EL (cell line): ENCODE measurements around the gene TMEM59.
A peak's percentile ranks its signal among the peaks of the same experiment; 100 is the strongest.
"Not testable (repeated sequence)": the region's sequence is repeated elsewhere in the genome, so short reads cannot be mapped to it uniquely, and the experiment has no call there.

Experiments
- DNase-seq: peaks from one replicate; pipeline ENCODE4 v3.0.0-alpha.2; 2016

TMEM59 gene

DNA sequence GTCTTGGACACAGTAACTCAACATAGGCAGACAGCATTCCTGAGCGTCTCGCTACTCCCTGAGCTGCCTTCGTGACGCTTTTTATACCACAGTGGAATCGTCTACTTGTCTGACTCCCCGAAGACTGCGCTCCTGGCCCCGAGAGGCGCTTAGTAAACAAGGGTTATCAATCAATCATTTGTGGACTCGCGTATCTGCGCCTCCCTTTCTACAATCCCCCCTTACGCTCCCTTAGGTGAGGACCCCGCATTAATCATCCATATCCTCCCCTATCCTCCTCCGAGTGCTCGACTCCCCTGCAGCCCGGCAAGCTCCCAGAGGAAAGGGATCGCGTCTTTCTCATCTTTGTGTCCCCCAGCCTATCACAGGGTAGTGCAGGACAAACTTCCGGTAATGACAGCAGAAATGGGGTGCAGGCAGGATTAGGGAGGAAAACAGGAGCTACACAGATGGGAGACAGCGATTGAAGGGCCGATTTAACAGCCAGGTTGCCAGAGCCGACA lies 522 bp downstream of the TMEM59 start:
- DNase-seq = peak; percentile 63

- DNase-seq = peak; percentile 8
Measured at GRCh38 chr1:54051933-54052430, 1.0 kb downstream of the TMEM59 start.

DNA sequence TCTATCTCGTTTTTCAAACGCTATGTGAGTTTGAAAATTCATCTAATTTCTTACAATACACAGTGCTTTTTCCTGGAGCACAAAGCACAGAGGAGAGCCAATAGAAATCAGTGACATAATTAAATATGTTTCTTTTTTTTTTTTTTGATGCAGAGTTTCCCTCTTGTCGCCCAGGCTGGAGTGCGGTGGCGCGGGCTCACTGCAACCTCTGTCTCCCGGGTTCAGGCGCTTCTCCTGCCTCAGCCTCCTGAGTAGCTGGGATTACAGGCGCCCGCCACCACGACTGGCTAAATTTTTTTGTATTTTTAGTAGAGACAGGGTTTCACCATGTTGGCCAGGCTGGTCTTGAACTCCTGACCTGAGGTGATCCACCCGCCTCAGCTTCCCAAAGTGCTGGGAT lies 2.6 kb downstream of the TMEM59 start:
- DNase-seq = not testable (repeated sequence)

- DNase-seq = no peak
Measured at GRCh38 chr1:54047384-54048305, 5.4 kb downstream of the TMEM59 start.

GRCh38 chr1:54046671-54047383 lies 6.2 kb downstream of the TMEM59 start:
- DNase-seq = no peak

- DNase-seq = no peak
Measured at GRCh38 chr1:54045496-54045895, 7.5 kb downstream of the TMEM59 start.

- no peak for DNase-seq
Measured at GRCh38 chr1:54041806-54042205, 11.2 kb downstream of the TMEM59 start.

GRCh38 chr1:54037476-54037875 lies 15.5 kb downstream of the TMEM59 start:
- no peak for DNase-seq

DNA sequence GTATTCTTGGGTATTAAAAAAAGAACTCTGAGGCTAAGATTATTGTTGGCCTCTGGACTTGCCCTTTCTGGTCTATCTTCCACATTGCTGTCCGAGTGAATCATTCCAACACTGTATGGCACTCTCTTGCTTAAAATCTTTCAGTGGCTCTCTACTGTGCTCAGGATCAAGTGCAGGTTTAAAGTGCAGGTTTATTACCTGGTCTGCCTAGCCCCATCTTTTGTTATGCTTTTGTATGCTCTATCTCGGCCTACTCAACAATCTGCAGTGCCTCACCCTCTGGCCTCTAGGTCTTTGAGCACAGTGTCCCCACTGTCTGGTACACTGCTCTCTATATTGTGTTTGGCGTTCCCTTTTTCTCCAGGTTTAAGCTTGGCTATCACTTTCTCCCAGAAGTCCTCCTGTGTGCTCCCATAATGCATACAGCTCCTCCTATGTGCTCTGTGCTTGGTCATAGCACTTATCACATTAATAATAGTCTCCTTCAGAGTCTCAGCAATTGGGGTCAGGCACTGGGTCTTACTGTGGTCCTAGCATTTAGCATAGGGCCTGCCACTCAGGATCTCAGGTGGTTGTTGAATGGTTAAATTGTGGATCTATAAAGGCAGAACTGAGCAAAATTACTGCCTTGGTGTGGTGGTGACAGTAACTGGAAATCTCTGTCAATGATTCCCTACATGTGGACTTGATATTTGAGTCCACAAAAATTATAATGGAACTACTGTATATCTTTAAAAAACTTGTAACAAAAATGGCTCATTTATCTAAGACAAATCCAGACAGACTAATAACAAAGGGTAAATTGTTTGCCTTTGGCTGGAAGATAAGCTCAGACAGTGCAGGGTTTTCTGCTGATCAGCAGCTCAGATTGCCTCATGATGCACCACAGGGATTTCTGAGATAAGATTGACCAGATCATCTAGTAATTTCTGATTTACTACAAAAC lies 24.4 kb downstream of the TMEM59 start:
- no peak for DNase-seq

DNA sequence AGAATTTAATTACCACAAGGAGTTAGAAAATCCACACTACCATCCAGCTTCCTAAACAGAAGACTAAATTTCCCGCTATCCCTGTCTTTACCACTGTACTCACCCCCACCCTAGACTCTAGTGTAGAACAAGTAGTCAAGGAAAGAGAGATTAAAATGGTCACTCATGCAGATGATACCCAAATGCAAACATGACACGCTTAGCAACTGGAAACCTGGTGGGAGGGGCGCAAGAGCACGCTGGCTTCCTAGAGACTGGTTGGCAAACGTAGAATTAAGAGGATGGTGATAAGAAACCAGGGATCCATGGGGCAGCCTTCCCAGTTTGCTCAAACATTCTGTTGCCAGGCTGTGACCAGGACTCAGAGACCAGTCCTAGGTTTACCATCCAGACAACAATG lies 25.2 kb downstream of the TMEM59 start:
- no peak for DNase-seq

GRCh38 chr1:54024811-54025210 lies 28.2 kb downstream of the TMEM59 start:
- not testable (repeated sequence) for DNase-seq

DNA sequence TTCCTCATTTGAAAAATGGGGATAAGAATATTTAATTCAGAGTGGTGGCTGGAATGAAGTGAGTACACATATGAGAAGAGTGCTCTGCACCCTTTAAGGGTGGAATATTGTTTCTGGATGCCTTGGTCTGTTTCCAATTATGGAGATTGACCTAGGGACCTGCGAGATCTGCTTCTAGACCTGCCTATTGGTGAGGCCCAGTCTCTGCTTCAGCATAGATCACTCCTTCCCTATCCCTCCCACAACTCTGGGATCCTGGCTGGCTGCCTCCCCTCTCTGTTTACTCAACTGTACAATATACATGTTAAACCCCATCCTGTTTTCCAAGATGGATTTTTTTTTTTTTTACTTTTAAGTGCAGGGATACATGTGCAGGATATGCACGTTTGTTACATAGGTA lies 28.6 kb downstream of the TMEM59 start:
- DNase-seq = no peak

- DNase-seq = not testable (repeated sequence)
Measured at GRCh38 chr1:54019562-54020176, 33.3 kb downstream of the TMEM59 start.

- DNase-seq = no peak
Measured at GRCh38 chr1:54018635-54019034, 34.4 kb downstream of the TMEM59 start.

DNA sequence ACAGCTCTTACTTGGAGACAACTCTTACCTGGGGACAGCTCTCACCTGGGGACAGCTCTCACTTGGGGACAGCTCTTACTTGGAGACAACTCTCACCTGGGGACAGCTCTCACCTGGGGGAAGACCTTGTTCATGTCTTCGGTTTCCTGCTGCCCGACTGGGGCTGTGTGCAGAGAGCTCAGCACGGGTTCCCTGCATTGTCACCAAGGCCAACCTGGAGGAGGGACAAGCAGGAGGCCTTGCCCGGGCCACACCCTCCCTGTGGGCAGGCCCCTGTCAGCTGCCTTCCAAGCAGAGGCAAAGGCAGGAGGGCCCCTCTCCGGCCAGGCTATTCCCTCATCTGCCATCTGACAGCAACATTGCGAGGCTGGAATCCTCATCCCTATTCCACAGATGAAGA lies 35.0 kb downstream of the TMEM59 start, which contains the start of gene LDLRAD1:
Gene LDLRAD1 (minus strand): TSS at position 208 of the 400 bp plus-strand sequence. CDS start 74 bp downstream, at position 134.
- DNase-seq = no peak

DNA sequence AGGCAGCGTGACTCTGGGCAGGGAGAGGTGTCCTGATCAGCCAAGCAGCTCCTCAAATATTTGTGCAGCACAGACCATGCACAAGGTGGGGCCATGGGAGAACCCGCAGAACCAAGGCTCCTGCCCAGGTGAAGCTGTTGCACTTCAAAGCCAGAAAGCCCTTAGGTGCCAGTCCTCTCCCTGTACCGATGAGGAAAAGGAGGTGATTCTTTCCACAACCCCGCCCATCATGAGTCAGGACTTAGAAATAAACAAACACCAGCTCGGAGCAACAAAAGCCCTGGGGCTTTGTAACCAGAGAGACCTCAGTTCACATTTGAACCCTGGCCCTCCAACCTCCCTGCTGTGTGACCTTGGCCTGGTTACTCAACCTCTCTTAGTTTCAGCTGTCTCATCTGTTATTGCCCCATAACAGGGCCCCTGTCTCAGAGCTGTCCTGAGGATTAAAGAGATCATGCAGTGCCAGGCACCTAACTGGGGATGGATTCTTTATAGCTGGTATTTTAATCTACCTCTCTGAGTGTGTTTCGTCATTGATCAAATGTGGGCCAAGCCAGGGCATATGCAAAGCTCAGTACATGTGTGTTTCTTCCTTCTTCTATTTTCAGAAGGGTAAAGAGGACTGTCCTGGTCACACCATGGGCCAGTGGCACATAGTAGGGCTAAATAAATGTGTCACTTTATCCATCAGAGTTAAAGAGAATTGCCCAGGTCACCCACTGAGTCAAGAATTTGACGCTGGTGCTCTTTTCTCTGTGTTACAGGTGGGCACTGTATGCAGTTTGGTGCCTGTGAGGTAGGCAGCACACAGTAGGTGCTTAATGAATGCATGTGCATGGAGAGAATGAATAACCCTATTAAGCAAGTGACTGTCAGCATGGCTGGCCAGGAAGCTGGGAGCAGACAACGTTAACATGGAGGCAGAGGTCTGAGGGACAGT lies 36.4 kb downstream of the TMEM59 start:
- peak; percentile 50 for DNase-seq

GRCh38 chr1:54014009-54014629 lies 38.9 kb downstream of the TMEM59 start:
- no peak for DNase-seq

DNA sequence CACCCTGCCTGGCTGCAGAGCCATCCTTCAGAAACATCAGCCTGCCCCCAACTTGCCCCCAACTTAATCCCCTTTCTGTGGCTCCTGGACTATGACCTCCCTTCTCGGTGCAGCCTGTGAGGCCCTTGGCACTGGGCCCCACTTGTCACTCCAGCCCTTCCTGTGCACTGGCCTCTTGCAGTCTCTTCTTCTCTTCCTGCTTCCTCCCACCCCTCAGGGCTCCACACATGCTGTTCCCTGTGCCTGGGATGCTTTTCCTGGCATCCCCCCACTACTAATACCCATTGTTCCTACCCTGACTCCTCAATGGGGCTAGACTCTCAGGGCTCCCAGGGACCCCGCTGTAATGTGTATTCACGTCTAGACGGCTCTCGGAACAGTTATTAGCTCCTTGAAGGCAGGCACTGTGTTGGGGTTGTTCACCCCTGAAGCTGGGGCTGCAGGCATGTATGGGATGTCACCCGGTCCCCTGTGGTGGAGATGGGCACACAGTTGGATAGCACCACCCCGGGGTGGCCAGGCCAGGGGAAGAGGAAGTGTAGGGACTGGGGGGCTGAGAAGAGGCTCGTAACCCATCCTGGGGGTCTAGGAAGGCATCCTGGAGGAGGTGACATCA lies 39.5 kb downstream of the TMEM59 start:
- no peak for DNase-seq

GRCh38 chr1:54012863-54013262 lies 40.1 kb downstream of the TMEM59 start:
- no peak for DNase-seq

GRCh38 chr1:54012008-54012325 lies 41.0 kb downstream of the TMEM59 start:
- no peak for DNase-seq
